Caco-2 (cell line): ENCODE data around the gene RAB43. TPM values are rescaled to one million over a fixed set of nuclear protein-coding genes. Genes with fewer than 3 reads are reported as not detected.

Experiments
- BruUV-seq: library from RNA; stranded (reverse); fragments of 400-500 nt; replicated peaks from 2 replicates; lab custom pipeline; 2021; lab: Mats Ljungman, UMichigan
- CTCF ChIA-PET: fragments of 300-600 bp; sonication (Branson Sonifier 250); formaldehyde crosslinking; loops from one replicate; lab custom pipeline; 2022; ENCODE audit warnings: antibody characterized with exemption; lab: Charles Lee
- POLR2A ChIA-PET: fragments of 300-600 bp; sonication (Branson Sonifier 250); formaldehyde crosslinking; loops from one replicate; lab custom pipeline; 2022; ENCODE audit warnings: antibody characterized with exemption; lab: Charles Lee
- DNase-seq, 2 experiments: peaks; one replicate each; pipeline versions ENCODE4 v3.0.0 to v3.0.0-alpha.2; 2020 to 2022
- H3K27me3 ChIP-seq: replicated peaks from 2 replicates; pipeline ENCODE4 v1.6.0; 2011; ENCODE audit warnings: low read length; ENCODE audit not compliant: control insufficient read depth, insufficient read depth
- H3K36me3 ChIP-seq: 2 replicates; pipeline ENCODE4 v1.5.1; 2011; ENCODE audit warnings: low read length; ENCODE audit not compliant: control insufficient read depth, insufficient read depth
- H3K4me1 ChIP-seq: fragments of 250-450 bp; sonication (Bioruptor Pico); 2 replicates; pipeline ENCODE4 v1.5.1; 2020; ENCODE audit warnings: mild to moderate bottlenecking
- H3K4me3 ChIP-seq: 2 replicates; pipeline ENCODE4 v1.5.1; 2011; ENCODE audit warnings: low read depth, mild to moderate bottlenecking, control low read depth, low read length
- H3K9me3 ChIP-seq: fragments of 250-450 bp; sonication (Bioruptor Pico); 2 replicates; pipeline ENCODE4 v1.5.1; 2020; ENCODE audit warnings: mild to moderate bottlenecking, moderate library complexity
- H3K27ac Mint-ChIP-seq: one replicate; pipeline ENCODE4 v1.8.0; 2022; ENCODE audit warnings: mixed read lengths; ENCODE audit not compliant: unreplicated experiment
- H3K27me3 Mint-ChIP-seq: one replicate; pipeline ENCODE4 v1.8.0; 2022; ENCODE audit warnings: mixed read lengths; ENCODE audit not compliant: insufficient read depth, unreplicated experiment
- H3K36me3 Mint-ChIP-seq: one replicate; pipeline ENCODE4 v1.8.0; 2022; ENCODE audit warnings: mild to moderate bottlenecking, mixed read lengths; ENCODE audit not compliant: insufficient read depth, unreplicated experiment
- H3K4me1 Mint-ChIP-seq: one replicate; pipeline ENCODE4 v1.8.0; 2022; ENCODE audit warnings: low read depth, mixed read lengths; ENCODE audit not compliant: unreplicated experiment
- H3K4me3 Mint-ChIP-seq: one replicate; pipeline ENCODE4 v1.8.0; 2022; ENCODE audit warnings: mild to moderate bottlenecking, moderate library complexity, mixed read lengths; ENCODE audit not compliant: unreplicated experiment
- H3K9me3 Mint-ChIP-seq: one replicate; pipeline ENCODE4 v1.8.0; 2022; ENCODE audit warnings: mixed read lengths; ENCODE audit not compliant: unreplicated experiment
- CTCF ChIP-seq, 2 experiments: fragments of 200-600 bp in 1 of 2; IDR thresholded peaks; 1 replicate in 1 of 2; 2 replicates in 1 of 2; pipeline versions ENCODE4 v1.5.1 to v1.8.0; 2011 to 2022; ENCODE audit warnings: antibody characterized with exemption in 1 of 2, control low read depth in 1 of 2, inconsistent platforms in 1 of 2, low read depth in 1 of 2, low read length in 1 of 2, mild to moderate bottlenecking in 1 of 2, moderate library complexity in 1 of 2; ENCODE audit not compliant: insufficient read depth in 1 of 2, severe bottlenecking in 1 of 2, unreplicated experiment in 1 of 2
- intact Hi-C: fragments of 100-400 bp; cut with micrococcal nuclease; formaldehyde crosslinking; loops from one replicate; pipeline ENCODE4 v1.10.0; 2022; ENCODE audit not compliant: unreplicated experiment
- total RNA-seq: library from RNA; stranded (reverse); gene quantifications from 2 replicates; pipeline ENCODE4 v1.2.3, GENCODE V29; 2022

Gene RAB43
- total RNA-seq, 1 experiment from 2014 or later: 12.3 TPM

- CTCF ChIA-PET: interaction anchor here (0.6 to 1.6 kb wide), 5 partner anchors 34 to 135 kb away, joined by 3 to 12 read pairs (median 4); no protein-coding TSS in a partner anchor
- BruUV-seq: no TSS peak
- Histone ChIP-seq H3K4me1 (no peaks in the 10 kb centered on the region), H3K36me3 (no peaks in the 10 kb centered on the region), H3K4me3 (no peak overlapping the region), H3K27me3 (no peaks in the 10 kb centered on the region), H3K9me3 (no peaks in the 10 kb centered on the region)
- H3K27me3 Mint-ChIP-seq: no peaks in the 10 kb centered on the region
- H3K4me1 Mint-ChIP-seq: no peaks in the 10 kb centered on the region
- intact Hi-C loops: loop anchor here (10.0 kb wide), 1 partner anchor 131 kb away; no protein-coding TSS in a partner anchor
- no peak for TF ChIP-seq CTCF (IDR thresholded peaks at IDR 0.05; ENCODE audit: insufficient read depth in 1 of 2, low read depth in 1 of 2, low read length in 1 of 2, severe bottlenecking in 1 of 2, unreplicated experiment in 1 of 2)
- POLR2A ChIA-PET: no interaction called here
- H3K27ac Mint-ChIP-seq: no peak overlapping the region
- H3K36me3 Mint-ChIP-seq: peaks cover 7% of the 10 kb centered on the region
- DNase-seq: no peak
- no peak overlapping the region for H3K4me3 Mint-ChIP-seq
- H3K9me3 Mint-ChIP-seq: no peaks in the 10 kb centered on the region
Measured at GRCh38 chr3:129105862-129106261, 15.7 kb downstream of the RAB43 start.

- Mint-ChIP-seq H3K9me3 (no peaks in the 10 kb centered on the region), H3K27ac (no peak overlapping the region), H3K4me3 (no peak overlapping the region), H3K4me1 (no peaks in the 10 kb centered on the region), H3K27me3 (no peaks in the 10 kb centered on the region), H3K36me3 (no peaks in the 10 kb centered on the region)
- DNase-seq: no peak
- intact Hi-C loops: loop anchor here (10.0 kb wide), 1 partner anchor 130 kb away; no protein-coding TSS in a partner anchor
- POLR2A ChIA-PET: no interaction called here
- H3K27me3 ChIP-seq: no peaks in the 10 kb centered on the region
- H3K36me3 ChIP-seq: no peaks in the 10 kb centered on the region
- BruUV-seq: no TSS peak
- TF ChIP-seq CTCF (IDR thresholded peaks at IDR 0.05; ENCODE audit: insufficient read depth in 1 of 2, low read depth in 1 of 2, low read length in 1 of 2, severe bottlenecking in 1 of 2, unreplicated experiment in 1 of 2): no peak
- H3K4me1 ChIP-seq: no peaks in the 10 kb centered on the region
- H3K9me3 ChIP-seq: no peaks in the 10 kb centered on the region
- H3K4me3 ChIP-seq: no peak overlapping the region
- CTCF ChIA-PET: interaction anchor here (1.2 kb wide), 2 partner anchors 51 to 135 kb away, joined by 3 read pairs; no protein-coding TSS in a partner anchor
Measured at GRCh38 chr3:129104498-129105079, 17.0 kb downstream of the RAB43 start.

- POLR2A ChIA-PET: no interaction called here
- BruUV-seq: no TSS peak
Measured at GRCh38 chr3:129104051-129104450, 17.6 kb downstream of the RAB43 start.

More at GRCh38 chr3:129104051-129104450, 17.6 kb downstream of the RAB43 start:
- Mint-ChIP-seq H3K36me3 (no peaks in the 10 kb centered on the region), H3K4me3 (no peak overlapping the region), H3K27ac (no peak overlapping the region), H3K9me3 (no peaks in the 10 kb centered on the region), H3K27me3 (no peaks in the 10 kb centered on the region), H3K4me1 (no peaks in the 10 kb centered on the region)
- intact Hi-C loops: loop anchor here (10.0 kb wide), 1 partner anchor 129 kb away; no protein-coding TSS in a partner anchor
- no peaks in the 10 kb centered on the region for H3K27me3 ChIP-seq
- CTCF ChIA-PET: interaction anchor here (1.2 kb wide), 2 partner anchors 51 to 134 kb away, joined by 3 read pairs; no protein-coding TSS in a partner anchor
- H3K36me3 ChIP-seq: no peaks in the 10 kb centered on the region
- H3K9me3 ChIP-seq: no peaks in the 10 kb centered on the region
- no peak for TF ChIP-seq CTCF (IDR thresholded peaks at IDR 0.05; ENCODE audit: insufficient read depth in 1 of 2, low read depth in 1 of 2, low read length in 1 of 2, severe bottlenecking in 1 of 2, unreplicated experiment in 1 of 2)
- H3K4me1 ChIP-seq: no peaks in the 10 kb centered on the region
- no peak overlapping the region for H3K4me3 ChIP-seq
- no peak for DNase-seq
